Kidney (tissue), 14 donors: ENCODE data around the gene WIPF1. TPM values are rescaled to one million over a fixed set of nuclear protein-coding genes. Genes with fewer than 3 reads are reported as not detected.
A peak's percentile ranks its signal among the peaks of the same experiment; 100 is the strongest.

Experiments used
- DNase-seq, 5 donors: peaks; one replicate each; pipeline ENCODE4 v3.0.0-alpha.2; 2013 to 2020
- FAIRE-seq: peaks from 2 replicates; lab custom pipeline; 2012; peaks lifted over from hg19 to GRCh38; lab: Jason Lieb, UNC
- H3K27ac ChIP-seq, 2 donors: one replicate each; pipeline ENCODE4 v1.7.0; 2013; ENCODE audit warnings: low read depth in 2 of 2, low read length in 2 of 2, inconsistent platforms in 1 of 2
- H3K27me3 ChIP-seq: one replicate; pipeline ENCODE4 v1.7.1; 2013; ENCODE audit warnings: low read length, inconsistent platforms; ENCODE audit not compliant: control insufficient read depth, insufficient read depth
- H3K36me3 ChIP-seq, 3 donors: one replicate each; pipeline versions ENCODE4 v1.7.0 to v1.7.1; 2013; ENCODE audit warnings: low read length in 3 of 3, control low read depth in 1 of 3, inconsistent platforms in 1 of 3; ENCODE audit not compliant: insufficient read depth in 3 of 3, control insufficient read depth in 2 of 3
- H3K4me1 ChIP-seq, 3 donors: one replicate each; pipeline versions ENCODE4 v1.7.0 to v1.7.1; 2013; ENCODE audit warnings: low read length in 3 of 3, inconsistent platforms in 1 of 3, low read depth in 1 of 3; ENCODE audit not compliant: control insufficient read depth in 2 of 3, insufficient read depth in 2 of 3
- H3K4me3 ChIP-seq, 3 donors: one replicate each; pipeline versions ENCODE4 v1.7.0 to v1.8.1; 2013; ENCODE audit warnings: low read length in 3 of 3, control low read depth in 1 of 3, inconsistent platforms in 1 of 3
- H3K9ac ChIP-seq, 3 donors: one replicate each; pipeline versions ENCODE4 v1.7.0 to v1.7.1; 2013; ENCODE audit warnings: low read length in 3 of 3, control low read depth in 1 of 3, inconsistent platforms in 1 of 3
- H3K9me3 ChIP-seq, 3 donors: one replicate each; pipeline versions ENCODE4 v1.7.0 to v1.7.1; 2013; ENCODE audit warnings: low read length in 3 of 3, control low read depth in 1 of 3, inconsistent platforms in 1 of 3; ENCODE audit not compliant: control insufficient read depth in 2 of 3, insufficient read depth in 1 of 3
- intact Hi-C: fragments of 100-400 bp; cut with DNase I; formaldehyde crosslinking; loops from one replicate; pipeline ENCODE4 v1.11.1; 2022
- polyA plus RNA-seq: library from polyadenylated mRNA; stranded (reverse); fragments of 350-450 nt; fragmentation: Illumina TruSeq; extraction: RNeasy Lipid Tissue Mini Kit (QIAGEN cat#74804); gene quantifications from one replicate; pipeline ENCODE4 v1.2.3, GENCODE V29; 2014; ENCODE audit warnings: low read depth, low replicate concordance; ENCODE audit not compliant: insufficient read depth
- total RNA-seq: library from RNA; stranded (reverse); fragmentation: NEBNext Ultra II Directional; extraction: Animal tissue kit (Norgen Biotek cat#: 25700); gene quantifications from one replicate; pipeline ENCODE4 v1.2.1, GENCODE V29; 2021
- TF ChIP-seq, protein P1 (sequence below): IDR thresholded peaks from 3 replicates; pipeline ENCODE4 v1.5.1; 2012; ENCODE audit warnings: mild to moderate bottlenecking, moderate library complexity, borderline replicate concordance; ENCODE audit not compliant: insufficient read depth; ENCODE audit errors: extremely low read depth
- donor health status: control.
- donor health status: control.
- donor health status: control.
- donor health status: control.
- donor health status: control.
- donor health status: DM: yes; HTN: yes; CAD: no.
- donor health status: Normal renal cell carcinoma (clear cell type).

The WIPF1 gene
- total and polyA plus RNA-seq, 2 donors from 2014 or later, result 11.7 to 55.0 TPM

DNA sequence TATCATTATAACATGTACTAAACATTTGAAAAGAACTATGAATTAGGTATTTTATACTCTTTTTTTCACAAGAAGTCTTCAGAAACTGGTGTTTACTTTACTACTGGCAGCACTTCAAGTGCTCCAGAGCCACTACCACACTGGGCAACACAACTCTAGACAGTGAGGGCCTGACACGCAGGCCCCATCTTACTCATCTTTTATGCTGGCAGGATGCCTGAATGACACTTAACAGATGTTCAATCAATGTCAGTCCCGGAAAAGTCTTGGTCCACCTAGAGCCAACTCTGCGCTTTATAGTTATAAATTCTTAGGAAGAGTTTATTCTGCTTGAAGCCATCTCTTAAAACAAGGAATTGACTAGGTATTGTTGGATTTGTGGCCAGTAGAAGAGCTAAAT is 8.7 kb upstream of the WIPF1 start:
- H3K9me3 ChIP-seq, result no peaks in the 10 kb centered on the region
- no peak for DNase-seq
- TF ChIP-seq, protein P1, sequence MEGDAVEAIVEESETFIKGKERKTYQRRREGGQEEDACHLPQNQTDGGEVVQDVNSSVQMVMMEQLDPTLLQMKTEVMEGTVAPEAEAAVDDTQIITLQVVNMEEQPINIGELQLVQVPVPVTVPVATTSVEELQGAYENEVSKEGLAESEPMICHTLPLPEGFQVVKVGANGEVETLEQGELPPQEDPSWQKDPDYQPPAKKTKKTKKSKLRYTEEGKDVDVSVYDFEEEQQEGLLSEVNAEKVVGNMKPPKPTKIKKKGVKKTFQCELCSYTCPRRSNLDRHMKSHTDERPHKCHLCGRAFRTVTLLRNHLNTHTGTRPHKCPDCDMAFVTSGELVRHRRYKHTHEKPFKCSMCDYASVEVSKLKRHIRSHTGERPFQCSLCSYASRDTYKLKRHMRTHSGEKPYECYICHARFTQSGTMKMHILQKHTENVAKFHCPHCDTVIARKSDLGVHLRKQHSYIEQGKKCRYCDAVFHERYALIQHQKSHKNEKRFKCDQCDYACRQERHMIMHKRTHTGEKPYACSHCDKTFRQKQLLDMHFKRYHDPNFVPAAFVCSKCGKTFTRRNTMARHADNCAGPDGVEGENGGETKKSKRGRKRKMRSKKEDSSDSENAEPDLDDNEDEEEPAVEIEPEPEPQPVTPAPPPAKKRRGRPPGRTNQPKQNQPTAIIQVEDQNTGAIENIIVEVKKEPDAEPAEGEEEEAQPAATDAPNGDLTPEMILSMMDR, result no peak
- intact Hi-C loops, result no loop called here
- H3K4me1 ChIP-seq, result peaks cover 0 to 7% (median 6%) of the 10 kb centered on the region in 3 donors
- no peak overlapping the region for H3K27ac ChIP-seq
- H3K27me3 ChIP-seq, result no peaks in the 10 kb centered on the region
- no peak for FAIRE-seq
- no peak overlapping the region for H3K9ac ChIP-seq
- no peak overlapping the region for H3K4me3 ChIP-seq
- no peaks in the 10 kb centered on the region for H3K36me3 ChIP-seq

DNA sequence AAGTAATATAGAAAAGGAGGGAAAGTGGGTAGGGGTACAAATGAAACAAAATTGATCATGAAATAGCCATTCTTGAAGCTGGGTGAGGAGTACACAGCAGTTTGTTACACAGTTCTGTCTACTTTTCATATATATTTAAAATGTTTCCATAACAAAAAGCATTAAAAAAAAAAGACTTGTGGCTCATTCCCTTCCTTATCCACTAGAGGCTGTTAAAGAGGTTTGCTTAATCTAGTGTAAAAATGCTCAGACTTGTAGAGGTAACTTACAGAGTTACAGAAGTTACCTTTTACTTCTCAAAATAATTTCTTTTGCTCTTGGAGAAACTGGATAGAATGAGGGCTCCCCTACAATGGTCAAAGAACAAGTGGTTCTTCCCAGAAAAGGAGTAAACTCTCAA is 8.1 kb upstream of the WIPF1 start:
- Histone ChIP-seq H3K4me3 (no peak overlapping the region), H3K9ac (no peak overlapping the region), H3K4me1 (peaks cover 0 to 6% (median under 1%) of the 10 kb centered on the region in 3 donors), H3K9me3 (no peaks in the 10 kb centered on the region), H3K27me3 (no peaks in the 10 kb centered on the region), H3K36me3 (no peaks in the 10 kb centered on the region), H3K27ac (no peak overlapping the region)
- DNase-seq, result no peak
- FAIRE-seq, result no peak
- intact Hi-C loops, result no loop called here
- TF ChIP-seq, protein P1, result peak; percentile 10

DNA sequence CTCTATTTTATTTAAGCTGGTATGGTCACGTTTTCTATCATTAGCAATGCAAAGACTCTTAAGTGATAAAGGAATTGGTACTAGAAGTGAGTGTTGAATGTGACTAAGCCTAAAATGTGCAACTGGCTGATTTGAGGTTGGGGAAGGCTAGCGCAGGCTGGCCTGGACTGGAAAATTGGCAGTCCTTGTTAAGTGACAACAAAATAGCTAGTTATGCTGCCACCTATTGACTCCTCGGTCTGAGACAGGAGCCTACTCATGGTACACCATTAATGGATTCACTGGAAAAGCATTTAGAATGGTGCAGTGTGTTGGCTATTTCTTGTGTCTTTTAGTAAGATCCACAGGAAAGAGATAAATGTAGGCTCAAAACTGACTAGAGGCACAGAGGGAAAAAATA is 5.7 kb upstream of the WIPF1 start:
- DNase-seq (peak in 3 of 5 donors; percentile 29 to 75 (median 68)), FAIRE-seq (no peak)
- TF ChIP-seq, protein P1, result peak; percentile 51
- Histone ChIP-seq H3K36me3 (no peaks in the 10 kb centered on the region), H3K27me3 (no peaks in the 10 kb centered on the region), H3K27ac (no peak overlapping the region), H3K9ac (no peak overlapping the region), H3K4me1 (peaks cover 0 to 4% (median 0%) of the 10 kb centered on the region in 3 donors), H3K4me3 (no peak overlapping the region), H3K9me3 (no peaks in the 10 kb centered on the region)
- intact Hi-C loops, result no loop called here

DNA sequence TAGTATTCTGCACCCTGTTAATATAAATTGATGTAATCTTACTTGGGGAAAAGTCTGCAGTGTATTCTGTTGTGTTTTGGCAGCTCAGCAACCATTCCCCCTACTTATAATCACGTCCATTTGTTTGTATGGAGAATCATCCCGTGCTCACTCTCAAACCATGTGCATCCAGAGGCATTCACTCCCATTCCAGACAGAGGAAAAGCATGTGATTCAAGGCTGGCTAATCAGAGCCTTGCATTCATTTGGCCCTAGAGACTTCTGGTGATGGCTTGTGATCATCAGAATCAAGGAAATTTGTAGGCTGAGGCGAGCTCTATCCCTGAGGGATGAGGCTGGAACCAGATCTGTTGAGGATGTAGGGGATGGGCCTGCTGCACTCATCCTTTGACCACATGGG is 5.1 kb upstream of the WIPF1 start:
- DNase-seq (no peak), FAIRE-seq (no peak)
- intact Hi-C loops, result no loop called here
- TF ChIP-seq, protein P1, result no peak
- no peaks in the 10 kb centered on the region for H3K9me3 ChIP-seq
- H3K27ac ChIP-seq, result no peak overlapping the region
- no peak overlapping the region for H3K4me3 ChIP-seq
- H3K4me1 ChIP-seq, result peaks cover 0 to 4% (median 0%) of the 10 kb centered on the region in 3 donors
- no peaks in the 10 kb centered on the region for H3K27me3 ChIP-seq
- H3K9ac ChIP-seq, result no peak overlapping the region
- H3K36me3 ChIP-seq, result no peaks in the 10 kb centered on the region
